T-cell (primary cell): Measurements from ENCODE around the gene ALDH18A1. TPM values are rescaled to one million over a fixed set of nuclear protein-coding genes. Genes with fewer than 3 reads are reported as not detected.

Experiments used
- ATAC-seq, 4 experiments: fragments of 200-7000 bp in 3 of 4; fragments of 150-1000 bp in 1 of 4; cut with Tn5 transposase; replicated peaks in 1 of 4; 1 replicate in 3 of 4; 2 replicates in 1 of 4; pipeline ENCODE4 v1.10.0; 2021; ENCODE audit warnings: moderate library complexity in 3 of 4, mild to moderate bottlenecking in 2 of 4, moderate number of reproducible peaks in 1 of 4
- CTCF ChIA-PET, 2 donors: fragments of 300-600 bp; sonication (Branson Sonifier 250); formaldehyde crosslinking; loops; one replicate each; lab custom pipeline; 2022; ENCODE audit warnings: antibody characterized with exemption in 2 of 2; lab: Charles Lee
- POLR2A ChIA-PET, 2 donors: fragments of 300-600 bp; sonication (Branson Sonifier 250); formaldehyde crosslinking; loops; one replicate each; lab custom pipeline; 2022; ENCODE audit warnings: antibody characterized with exemption in 2 of 2; lab: Charles Lee
- DNase-seq, 35 experiments: peaks; one replicate each; pipeline versions ENCODE4 v3.0.0 to v3.0.0-alpha.2; 2013 to 2023
- H3K27ac ChIP-seq: one replicate; pipeline ENCODE4 v1.5.1; 2013; ENCODE audit warnings: low read length
- H3K27me3 ChIP-seq, 2 experiments: replicated peaks in 1 of 2; 1 replicate in 1 of 2; 2 replicates in 1 of 2; pipeline versions ENCODE4 v1.6.1 to v1.7.0; 2013; ENCODE audit warnings: low read length in 1 of 2, mixed read lengths in 1 of 2; ENCODE audit not compliant: control insufficient read depth in 2 of 2, insufficient read depth in 2 of 2; ENCODE audit errors: extremely low read depth in 1 of 2
- H3K36me3 ChIP-seq, 2 donors: 1 replicate in 1 of 2; 2 replicates in 1 of 2; pipeline versions ENCODE4 v1.6.1 to v1.7.0; 2013; ENCODE audit warnings: low read length in 1 of 2; ENCODE audit not compliant: control insufficient read depth in 2 of 2, insufficient read depth in 1 of 2; ENCODE audit errors: extremely low read depth in 1 of 2
- H3K4me1 ChIP-seq, 2 experiments: 1 replicate in 1 of 2; 2 replicates in 1 of 2; pipeline versions ENCODE4 v1.6.1 to v1.7.0; 2013; ENCODE audit warnings: low read length in 2 of 2, mixed read lengths in 1 of 2; ENCODE audit not compliant: insufficient read depth in 2 of 2, control insufficient read depth in 1 of 2; ENCODE audit errors: extremely low read depth in 1 of 2
- H3K4me3 ChIP-seq, 2 donors: 1 replicate in 1 of 2; 2 replicates in 1 of 2; pipeline versions ENCODE4 v1.5.1 to v1.7.0; 2013; ENCODE audit warnings: mild to moderate bottlenecking in 2 of 2, low read length in 1 of 2, moderate library complexity in 1 of 2; ENCODE audit not compliant: control insufficient read depth in 1 of 2; ENCODE audit errors: extremely low read depth in 1 of 2
- H3K9me3 ChIP-seq: 2 replicates; pipeline ENCODE4 v1.7.0; 2013
- H3K27ac Mint-ChIP-seq, 2 donors: one replicate each; pipeline ENCODE4 v1.8.0; 2020 to 2021; ENCODE audit warnings: mild to moderate bottlenecking in 2 of 2, mixed read lengths in 2 of 2
- H3K27me3 Mint-ChIP-seq, 2 donors: one replicate each; pipeline ENCODE4 v1.8.0; 2021 to 2022; ENCODE audit warnings: mixed read lengths in 2 of 2
- H3K36me3 Mint-ChIP-seq: one replicate; pipeline ENCODE4 v1.8.0; 2021; ENCODE audit warnings: mixed read lengths
- H3K4me1 Mint-ChIP-seq, 3 donors: one replicate each; pipeline ENCODE4 v1.8.0; 2020 to 2022; ENCODE audit warnings: mixed read lengths in 3 of 3, mild to moderate bottlenecking in 1 of 3
- H3K4me3 Mint-ChIP-seq, 3 donors: one replicate each; pipeline ENCODE4 v1.8.0; 2020 to 2022; ENCODE audit warnings: mild to moderate bottlenecking in 3 of 3, mixed read lengths in 3 of 3, moderate library complexity in 3 of 3
- H3K9me3 Mint-ChIP-seq, 3 donors: one replicate each; pipeline ENCODE4 v1.8.0; 2020 to 2022; ENCODE audit warnings: mixed read lengths in 3 of 3
- WGBS: methylation state at CpG from one replicate; pipeline ENCODE4 v1.1.5; 2013; ENCODE audit warnings: missing lambda C conversion rate; ENCODE audit not compliant: insufficient coverage; 5-methylcytosine and 5-hydroxymethylcytosine counted together
- total RNA-seq, 35 experiments: library from RNA in 6 of 35; stranded (reverse) in 6 of 35; fragments of 120-200 nt in 1 of 35; gene quantifications; one replicate each; pipeline versions ENCODE4 v1.2.1 to v1.2.4 and lab custom pipeline; 2013 to 2026

The ALDH18A1 gene
- total RNA-seq, 5 donors from 2014 or later (not counting 1 experiment from before 2014, with no cell fraction given) = 24.7 to 32.7 (median 28.4) TPM

DNA sequence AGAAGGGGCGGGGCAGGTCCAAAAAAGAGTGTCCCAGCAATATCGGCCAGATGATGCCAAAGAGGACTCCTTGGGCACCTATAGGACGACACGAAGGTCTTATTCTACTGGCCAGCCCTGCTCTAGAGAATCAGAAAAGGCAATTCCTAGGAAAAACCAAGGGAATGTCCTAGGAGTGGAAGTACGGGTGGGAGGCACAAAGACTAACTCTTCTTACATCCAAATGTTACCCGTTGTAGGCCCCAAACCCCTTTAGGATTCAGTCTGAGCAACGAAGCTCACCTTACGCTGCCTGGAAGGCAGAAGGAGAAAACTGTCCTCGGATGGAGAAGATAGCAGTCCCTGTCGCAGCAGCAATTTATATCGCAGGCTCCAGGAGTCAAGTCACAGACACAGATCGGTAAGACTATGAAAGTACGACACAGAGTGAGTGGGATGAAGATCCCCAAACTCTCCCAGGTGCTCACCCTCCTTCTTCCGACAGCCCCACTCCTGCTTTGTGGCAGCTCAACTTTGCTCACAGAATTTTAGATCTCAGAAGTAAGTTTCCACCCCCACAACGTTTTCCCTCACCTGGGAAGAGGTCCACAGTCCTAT is 36.7 kb upstream of the ALDH18A1 start:
- Mint-ChIP-seq H3K4me1 (peaks cover 46 to 56% (median 48%) of the 10 kb centered on the region in 3 donors), H3K27me3 (no peaks in the 10 kb centered on the region), H3K36me3 (peaks cover 28% of the 10 kb centered on the region), H3K4me3 (peak overlapping the region; percentile 95 to 98 (median 96)), H3K27ac (peak overlapping the region; percentile 88 to 93), H3K9me3 (no peaks in the 10 kb centered on the region)
- WGBS = 24% methylated on average over 7 of the region's 15 CpGs
- Histone ChIP-seq H3K27ac (peak overlapping the region; percentile 80), H3K36me3 (peaks cover 0 to 24% of the 10 kb centered on the region in 2 donors), H3K27me3 (peaks cover 0 to 3% of the 10 kb centered on the region in 2 experiments), H3K4me3 (peak overlapping the region; percentile 71 to 91), H3K4me1 (peaks cover 5 to 23% of the 10 kb centered on the region in 2 experiments), H3K9me3 (no peaks in the 10 kb centered on the region)
- POLR2A ChIA-PET = interaction anchor here (1.0 to 1.5 kb wide), 5 partner anchors 139 to 438 kb away, joined by 4 to 6 read pairs (median 5); no protein-coding TSS in a partner anchor
- DNase-seq (peak in 4 of 35 experiments; percentile 1 to 6 (median 2)), ATAC-seq (peak in 1 of 4 experiments; percentile 0)
- CTCF ChIA-PET = interaction anchor here (0.5 to 3.8 kb wide), 67 partner anchors 9 to 1373 kb away, joined by 3 to 173 read pairs (median 4); partner anchors contain the start of genes CCNJ (in 2 of the 2), ALDH18A1 (in 1 of the 2), CC2D2B (in 1 of the 2) and ENTPD1 (in 1 of the 2)

DNA sequence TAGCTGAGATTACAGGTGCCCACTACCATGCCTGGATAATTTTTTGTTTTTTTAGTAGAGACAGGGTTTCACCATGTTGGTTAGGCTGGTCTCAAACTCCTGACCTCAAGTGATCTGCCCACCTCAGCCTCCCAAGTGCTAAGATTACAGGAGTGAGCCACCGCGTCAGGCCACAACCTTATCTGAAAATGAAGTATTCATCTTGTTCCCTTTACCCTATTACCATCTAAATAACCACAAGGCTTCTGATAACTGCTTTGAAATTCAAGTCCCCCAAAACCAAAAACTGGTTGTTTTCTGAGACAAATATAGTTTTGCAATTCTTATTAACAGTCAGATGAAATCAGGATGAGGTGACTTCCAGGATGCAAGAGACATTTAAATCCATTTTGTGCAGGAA is 34.8 kb upstream of the ALDH18A1 start:
- H3K27ac Mint-ChIP-seq = no peak overlapping the region
- ChIA-PET POLR2A (no interaction called here), CTCF (no interaction called here)
- H3K27me3 ChIP-seq = no peaks in the 10 kb centered on the region
- no peak overlapping the region for H3K27ac ChIP-seq
- no peak for DNase-seq
- H3K36me3 ChIP-seq = peaks cover 0 to 37% of the 10 kb centered on the region in 2 donors
- no peaks in the 10 kb centered on the region for H3K27me3 Mint-ChIP-seq
- H3K9me3 Mint-ChIP-seq = no peaks in the 10 kb centered on the region
- no peaks in the 10 kb centered on the region for H3K9me3 ChIP-seq
- peaks cover 34% of the 10 kb centered on the region for H3K36me3 Mint-ChIP-seq
- H3K4me1 ChIP-seq = peaks cover 5 to 23% of the 10 kb centered on the region in 2 experiments
- H3K4me3 Mint-ChIP-seq = peak overlapping the region in 1 of 3 donors; percentile 98
- peaks cover 46 to 56% (median 48%) of the 10 kb centered on the region in 3 donors for H3K4me1 Mint-ChIP-seq
- no CpG with 5 or more reads among the region's 2 CpGs for WGBS
- no peak overlapping the region for H3K4me3 ChIP-seq
- ATAC-seq = no peak

DNA sequence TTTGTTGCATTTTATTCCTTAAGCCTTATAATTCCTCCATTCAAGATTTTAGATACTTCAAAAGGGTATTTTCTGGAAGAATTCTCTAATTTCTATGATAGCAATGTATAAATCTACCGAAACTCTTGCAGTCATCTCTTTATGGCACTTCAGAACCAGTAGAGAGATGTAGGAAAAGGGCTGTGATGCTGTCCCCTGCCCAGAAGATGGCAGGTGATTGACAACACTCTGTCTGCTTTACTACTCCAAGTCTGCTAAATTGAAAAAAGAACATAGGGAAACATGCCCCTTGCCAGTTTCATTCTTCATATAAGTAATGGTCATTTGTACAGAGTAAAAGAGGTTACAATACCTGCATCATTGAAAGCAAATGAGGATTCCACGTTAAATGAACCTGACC is 32.1 kb upstream of the ALDH18A1 start:
- DNase-seq = peak in 1 of 35 experiments; percentile 13
- Histone ChIP-seq H3K36me3 (peaks cover 5 to 61% of the 10 kb centered on the region in 2 donors), H3K4me1 (peaks cover 3 to 17% of the 10 kb centered on the region in 2 experiments), H3K27ac (no peak overlapping the region), H3K4me3 (no peak overlapping the region), H3K9me3 (no peaks in the 10 kb centered on the region), H3K27me3 (no peaks in the 10 kb centered on the region)
- peaks cover 36 to 47% (median 39%) of the 10 kb centered on the region in 3 donors for H3K4me1 Mint-ChIP-seq
- ChIA-PET POLR2A (interaction anchor here (0.6 kb wide), 4 partner anchors 18 to 378 kb away, joined by 3 to 8 read pairs (median 4); no protein-coding TSS in a partner anchor), CTCF (interaction anchor here (0.6 to 2.3 kb wide), 4 partner anchors 68 to 567 kb away, joined by 3 to 10 read pairs (median 3); no protein-coding TSS in a partner anchor)
- H3K9me3 Mint-ChIP-seq = no peaks in the 10 kb centered on the region
- WGBS = 100% methylated on average over 1 of the region's 2 CpGs
- no peaks in the 10 kb centered on the region for H3K27me3 Mint-ChIP-seq
- H3K27ac Mint-ChIP-seq = no peak overlapping the region
- H3K4me3 Mint-ChIP-seq = no peak overlapping the region
- peaks cover 57% of the 10 kb centered on the region for H3K36me3 Mint-ChIP-seq
- no peak for ATAC-seq

- no peaks in the 10 kb centered on the region for H3K27me3 ChIP-seq
- Mint-ChIP-seq H3K36me3 (peaks cover 55% of the 10 kb centered on the region), H3K27ac (no peak overlapping the region), H3K9me3 (no peaks in the 10 kb centered on the region), H3K4me3 (no peak overlapping the region), H3K4me1 (peaks cover under 1 to 2% (median 2%) of the 10 kb centered on the region in 3 donors), H3K27me3 (no peaks in the 10 kb centered on the region)
- DNase-seq (no peak), ATAC-seq (no peak)
- peaks cover 5 to 80% of the 10 kb centered on the region in 2 donors for H3K36me3 ChIP-seq
- no peaks in the 10 kb centered on the region for H3K9me3 ChIP-seq
- no peak overlapping the region for H3K27ac ChIP-seq
- H3K4me3 ChIP-seq = no peak overlapping the region
- CTCF ChIA-PET = interaction anchor here in 1 of 2 donors (0.9 kb wide), 1 partner anchor 10 kb away, joined by 5 read pairs; the partner anchor contains the start of gene TCTN3
- H3K4me1 ChIP-seq = no peaks in the 10 kb centered on the region
- POLR2A ChIA-PET = no interaction called here
Measured at GRCh38 chr10:95683966-95684365, 27.5 kb upstream of the ALDH18A1 start.

DNA sequence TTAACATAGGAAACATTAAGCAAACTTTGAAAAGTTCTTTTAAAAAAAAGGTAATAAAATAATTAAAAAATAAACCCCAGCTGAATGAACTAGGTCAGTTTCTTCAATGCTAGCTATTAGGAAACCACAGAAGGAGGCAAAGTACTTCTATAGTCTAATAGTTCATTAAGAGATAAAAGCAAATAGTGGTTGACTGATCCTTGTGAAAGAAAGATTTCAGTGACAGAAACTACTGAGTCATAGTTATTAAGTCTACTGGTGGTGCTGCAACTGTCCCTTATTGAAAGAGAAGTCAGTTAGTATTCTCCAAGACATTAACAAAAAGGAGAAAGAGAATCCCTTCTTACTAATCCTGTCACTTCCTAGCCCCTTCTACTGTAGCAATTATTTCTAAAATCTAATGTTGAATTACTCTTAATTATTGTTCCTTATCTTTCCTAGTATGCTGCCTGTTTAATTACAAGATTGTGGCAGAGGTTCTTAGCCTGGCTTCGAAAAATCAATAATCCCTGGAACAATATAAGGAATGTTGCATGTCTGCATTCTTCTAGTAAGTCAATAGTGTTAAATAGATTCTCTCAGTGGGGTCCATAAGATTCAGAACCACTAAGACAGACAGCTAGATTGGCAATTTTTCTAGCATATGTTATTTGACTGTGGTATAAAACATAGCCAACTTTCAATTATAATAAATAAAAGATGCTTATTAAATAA is 19.0 kb upstream of the ALDH18A1 start:
- Histone ChIP-seq H3K4me1 (no peaks in the 10 kb centered on the region), H3K36me3 (peaks cover 0 to 35% of the 10 kb centered on the region in 2 donors), H3K27ac (no peak overlapping the region), H3K4me3 (no peak overlapping the region), H3K9me3 (no peaks in the 10 kb centered on the region), H3K27me3 (no peaks in the 10 kb centered on the region)
- no peaks in the 10 kb centered on the region for H3K4me1 Mint-ChIP-seq
- H3K27ac Mint-ChIP-seq = no peak overlapping the region
- ATAC-seq (no peak), DNase-seq (no peak)
- CTCF ChIA-PET = interaction anchor here (0.6 to 2.6 kb wide), 3 partner anchors 18 to 21 kb away, joined by 3 to 11 read pairs (median 3); partner anchors contain the start of gene TCTN3 (in 2 of the 2)
- no CpG with 5 or more reads among the region's 1 CpG for WGBS
- no peaks in the 10 kb centered on the region for H3K9me3 Mint-ChIP-seq
- POLR2A ChIA-PET = interaction anchor here in 1 of 2 donors (0.7 kb wide), 1 partner anchor 11 kb away, joined by 3 read pairs; no protein-coding TSS in a partner anchor
- no peak overlapping the region for H3K4me3 Mint-ChIP-seq
- peaks cover 25% of the 10 kb centered on the region for H3K36me3 Mint-ChIP-seq
- no peaks in the 10 kb centered on the region for H3K27me3 Mint-ChIP-seq

DNA sequence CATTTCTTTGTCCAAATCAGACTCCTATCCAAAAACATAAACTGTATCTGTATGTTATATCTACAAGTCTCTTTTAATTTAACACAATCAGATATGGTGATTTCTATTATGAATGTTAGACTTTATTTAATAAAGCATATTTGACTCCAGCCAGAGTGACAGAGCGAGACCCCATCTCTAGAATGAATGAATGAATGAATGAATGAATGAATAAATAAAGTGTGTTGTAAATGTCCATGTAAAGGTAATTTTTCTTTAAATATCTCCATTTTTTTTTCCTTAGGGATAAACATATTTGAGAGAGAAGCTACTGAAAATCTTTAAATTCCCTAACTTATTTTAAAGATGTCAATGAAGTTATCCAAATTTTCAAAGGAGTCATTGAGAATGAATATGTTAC is 18.1 kb upstream of the ALDH18A1 start:
- H3K36me3 Mint-ChIP-seq = peaks cover 15% of the 10 kb centered on the region
- Histone ChIP-seq H3K36me3 (peaks cover 0 to 26% of the 10 kb centered on the region in 2 donors), H3K9me3 (no peaks in the 10 kb centered on the region), H3K27me3 (no peaks in the 10 kb centered on the region), H3K4me1 (no peaks in the 10 kb centered on the region), H3K27ac (no peak overlapping the region), H3K4me3 (no peak overlapping the region)
- H3K9me3 Mint-ChIP-seq = no peaks in the 10 kb centered on the region
- H3K4me3 Mint-ChIP-seq = no peak overlapping the region
- no peaks in the 10 kb centered on the region for H3K4me1 Mint-ChIP-seq
- ChIA-PET CTCF (interaction anchor here (0.6 to 2.6 kb wide), 3 partner anchors 19 to 43 kb away, joined by 3 to 11 read pairs (median 5); partner anchors contain the start of gene TCTN3 (in 2 of the 2)), POLR2A (interaction anchor here in 1 of 2 donors (0.7 kb wide), 1 partner anchor 10 kb away, joined by 3 read pairs; no protein-coding TSS in a partner anchor)
- no peak for ATAC-seq
- H3K27me3 Mint-ChIP-seq = no peaks in the 10 kb centered on the region
- DNase-seq = no peak
- no CpG with 5 or more reads among the region's 1 CpG for WGBS
- no peak overlapping the region for H3K27ac Mint-ChIP-seq
